Measurements from ENCODE around the gene PLB1. TPM values are rescaled to one million over a fixed set of nuclear protein-coding genes. Genes with fewer than 3 reads are reported as not detected.

Gene PLB1
- polyA plus RNA-seq, 1 donor from 2014 or later: 2.8 TPM

DNA sequence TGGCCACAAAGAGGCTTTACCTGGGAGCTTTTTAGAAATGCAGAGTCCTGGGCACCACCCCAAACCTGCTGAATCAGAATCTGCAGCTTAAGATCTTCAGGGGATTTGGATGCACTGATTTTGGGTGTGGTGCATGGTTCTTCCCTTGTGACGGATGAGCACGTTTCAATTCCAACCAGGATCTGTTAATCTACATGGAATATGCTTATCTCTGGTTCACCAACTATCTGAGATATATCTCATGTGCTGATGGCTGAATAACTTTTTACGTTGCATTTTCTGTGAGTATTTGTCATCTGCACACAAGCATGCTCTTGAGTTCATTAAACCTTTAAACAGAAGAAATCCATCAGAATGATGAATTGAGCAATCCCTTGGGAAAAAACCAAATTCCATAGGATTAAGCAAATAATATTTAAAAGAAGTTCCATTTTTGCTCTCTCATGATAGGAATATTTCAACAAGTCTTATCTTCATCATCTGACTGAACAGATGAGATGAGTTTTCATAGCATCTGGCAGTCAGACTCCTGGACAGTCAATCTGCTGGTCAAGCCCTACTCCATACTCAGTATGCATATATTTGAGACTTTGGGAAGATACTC lies 120.6 kb downstream of the PLB1 start:
- Histone ChIP-seq H3K9me3 (ENCODE audit: low read length) (no peaks in the 10 kb centered on the region), H2AFZ (ENCODE audit: low read depth, low read length) (no peak overlapping the region), H3K4me3 (ENCODE audit: low read length) (no peak overlapping the region), H3K79me2 (replicated peaks; ENCODE audit: insufficient read depth, low read length) (no peaks in the 10 kb centered on the region), H3F3A (ENCODE audit: insufficient read depth, low read length, poor library complexity, severe bottlenecking) (no peaks in the 10 kb centered on the region), H3K9me2 (ENCODE audit: insufficient read depth, low read length) (no peaks in the 10 kb centered on the region), H3K4me2 (ENCODE audit: low read length) (no peak overlapping the region), H3K36me3 (ENCODE audit: insufficient read depth, low read length) (no peaks in the 10 kb centered on the region), H3K27ac (ENCODE audit: low read length) (no peak overlapping the region), H4K20me1 (ENCODE audit: insufficient read depth) (no peaks in the 10 kb centered on the region), H3K27me3 (ENCODE audit: insufficient read depth, low read depth, low read length) (no peaks in the 10 kb centered on the region), H3K9ac (ENCODE audit: low read length) (no peak overlapping the region)
- no peak for TF ChIP-seq EP300 (conservative IDR thresholded peaks at IDR 0.05; ENCODE audit: poor library complexity, severe bottlenecking)
- no peak for TF ChIP-seq POLR2AphosphoS5 (IDR thresholded peaks at IDR 0.05)
- TF ChIP-seq MXI1 (conservative IDR thresholded peaks at IDR 0.05; ENCODE audit: poor library complexity, severe bottlenecking): no peak
- no peak for TF ChIP-seq TAF1 (IDR thresholded peaks at IDR 0.05; ENCODE audit: low read depth)
- TF ChIP-seq, protein P1, sequence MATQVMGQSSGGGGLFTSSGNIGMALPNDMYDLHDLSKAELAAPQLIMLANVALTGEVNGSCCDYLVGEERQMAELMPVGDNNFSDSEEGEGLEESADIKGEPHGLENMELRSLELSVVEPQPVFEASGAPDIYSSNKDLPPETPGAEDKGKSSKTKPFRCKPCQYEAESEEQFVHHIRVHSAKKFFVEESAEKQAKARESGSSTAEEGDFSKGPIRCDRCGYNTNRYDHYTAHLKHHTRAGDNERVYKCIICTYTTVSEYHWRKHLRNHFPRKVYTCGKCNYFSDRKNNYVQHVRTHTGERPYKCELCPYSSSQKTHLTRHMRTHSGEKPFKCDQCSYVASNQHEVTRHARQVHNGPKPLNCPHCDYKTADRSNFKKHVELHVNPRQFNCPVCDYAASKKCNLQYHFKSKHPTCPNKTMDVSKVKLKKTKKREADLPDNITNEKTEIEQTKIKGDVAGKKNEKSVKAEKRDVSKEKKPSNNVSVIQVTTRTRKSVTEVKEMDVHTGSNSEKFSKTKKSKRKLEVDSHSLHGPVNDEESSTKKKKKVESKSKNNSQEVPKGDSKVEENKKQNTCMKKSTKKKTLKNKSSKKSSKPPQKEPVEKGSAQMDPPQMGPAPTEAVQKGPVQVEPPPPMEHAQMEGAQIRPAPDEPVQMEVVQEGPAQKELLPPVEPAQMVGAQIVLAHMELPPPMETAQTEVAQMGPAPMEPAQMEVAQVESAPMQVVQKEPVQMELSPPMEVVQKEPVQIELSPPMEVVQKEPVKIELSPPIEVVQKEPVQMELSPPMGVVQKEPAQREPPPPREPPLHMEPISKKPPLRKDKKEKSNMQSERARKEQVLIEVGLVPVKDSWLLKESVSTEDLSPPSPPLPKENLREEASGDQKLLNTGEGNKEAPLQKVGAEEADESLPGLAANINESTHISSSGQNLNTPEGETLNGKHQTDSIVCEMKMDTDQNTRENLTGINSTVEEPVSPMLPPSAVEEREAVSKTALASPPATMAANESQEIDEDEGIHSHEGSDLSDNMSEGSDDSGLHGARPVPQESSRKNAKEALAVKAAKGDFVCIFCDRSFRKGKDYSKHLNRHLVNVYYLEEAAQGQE (IDR thresholded peaks at IDR 0.05; ENCODE audit: borderline replicate concordance): no peak
- TF ChIP-seq, protein P2, sequence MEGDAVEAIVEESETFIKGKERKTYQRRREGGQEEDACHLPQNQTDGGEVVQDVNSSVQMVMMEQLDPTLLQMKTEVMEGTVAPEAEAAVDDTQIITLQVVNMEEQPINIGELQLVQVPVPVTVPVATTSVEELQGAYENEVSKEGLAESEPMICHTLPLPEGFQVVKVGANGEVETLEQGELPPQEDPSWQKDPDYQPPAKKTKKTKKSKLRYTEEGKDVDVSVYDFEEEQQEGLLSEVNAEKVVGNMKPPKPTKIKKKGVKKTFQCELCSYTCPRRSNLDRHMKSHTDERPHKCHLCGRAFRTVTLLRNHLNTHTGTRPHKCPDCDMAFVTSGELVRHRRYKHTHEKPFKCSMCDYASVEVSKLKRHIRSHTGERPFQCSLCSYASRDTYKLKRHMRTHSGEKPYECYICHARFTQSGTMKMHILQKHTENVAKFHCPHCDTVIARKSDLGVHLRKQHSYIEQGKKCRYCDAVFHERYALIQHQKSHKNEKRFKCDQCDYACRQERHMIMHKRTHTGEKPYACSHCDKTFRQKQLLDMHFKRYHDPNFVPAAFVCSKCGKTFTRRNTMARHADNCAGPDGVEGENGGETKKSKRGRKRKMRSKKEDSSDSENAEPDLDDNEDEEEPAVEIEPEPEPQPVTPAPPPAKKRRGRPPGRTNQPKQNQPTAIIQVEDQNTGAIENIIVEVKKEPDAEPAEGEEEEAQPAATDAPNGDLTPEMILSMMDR (IDR thresholded peaks at IDR 0.05; ENCODE audit: poor library complexity, severe bottlenecking): no peak
- no peak for TF ChIP-seq SMC3 (conservative IDR thresholded peaks at IDR 0.05; ENCODE audit: poor library complexity)
- TF ChIP-seq RAD21 (conservative IDR thresholded peaks at IDR 0.05): no peak
- no peak for TF ChIP-seq EZH2 (IDR thresholded peaks at IDR 0.05; ENCODE audit: borderline replicate concordance, insufficient read depth, low read length, poor library complexity, severe bottlenecking)

GRCh38 chr2:28617502-28618184 lies 121.8 kb downstream of the PLB1 start:
- TF ChIP-seq, protein P2 (IDR thresholded peaks at IDR 0.05; ENCODE audit: poor library complexity, severe bottlenecking): no peak
- TF ChIP-seq POLR2AphosphoS5 (IDR thresholded peaks at IDR 0.05) (no peak), EP300 (conservative IDR thresholded peaks at IDR 0.05; ENCODE audit: poor library complexity, severe bottlenecking) (no peak), EZH2 (IDR thresholded peaks at IDR 0.05; ENCODE audit: borderline replicate concordance, insufficient read depth, low read length, poor library complexity, severe bottlenecking) (no peak), MXI1 (conservative IDR thresholded peaks at IDR 0.05; ENCODE audit: poor library complexity, severe bottlenecking) (no peak), SMC3 (conservative IDR thresholded peaks at IDR 0.05; ENCODE audit: poor library complexity) (no peak), TAF1 (IDR thresholded peaks at IDR 0.05; ENCODE audit: low read depth) (no peak), RAD21 (conservative IDR thresholded peaks at IDR 0.05) (no peak)
- TF ChIP-seq, protein P1 (IDR thresholded peaks at IDR 0.05; ENCODE audit: borderline replicate concordance): no peak
- Histone ChIP-seq H3F3A (ENCODE audit: insufficient read depth, low read length, poor library complexity, severe bottlenecking) (no peaks in the 10 kb centered on the region), H3K27me3 (ENCODE audit: insufficient read depth, low read depth, low read length) (no peaks in the 10 kb centered on the region), H3K9me2 (ENCODE audit: insufficient read depth, low read length) (no peaks in the 10 kb centered on the region), H3K4me3 (ENCODE audit: low read length) (no peak overlapping the region), H2AFZ (ENCODE audit: low read depth, low read length) (no peak overlapping the region), H3K79me2 (replicated peaks; ENCODE audit: insufficient read depth, low read length) (no peaks in the 10 kb centered on the region), H3K4me2 (ENCODE audit: low read length) (no peak overlapping the region), H3K27ac (ENCODE audit: low read length) (no peak overlapping the region), H4K20me1 (ENCODE audit: insufficient read depth) (no peaks in the 10 kb centered on the region), H3K36me3 (ENCODE audit: insufficient read depth, low read length) (no peaks in the 10 kb centered on the region), H3K9ac (ENCODE audit: low read length) (no peak overlapping the region), H3K9me3 (ENCODE audit: low read length) (no peaks in the 10 kb centered on the region)

Measured in neural cell (in vitro differentiated cells).